GM23248 (cell line): ENCODE measurements around the gene SETD9.

Source experiments
- EZH2 ChIP-seq: fragments of 200-600 bp; sonication (generic); IDR thresholded peaks from 2 replicates; pipeline ENCODE4 v1.6.1; 2018; ENCODE audit warnings: antibody characterized with exemption, mild to moderate bottlenecking; ENCODE audit not compliant: insufficient read depth, poor library complexity, severe bottlenecking
- EZH2phosphoT487 ChIP-seq: fragments of 200-600 bp; sonication (generic); IDR thresholded peaks from 2 replicates; pipeline ENCODE4 v1.6.1; 2018; ENCODE audit warnings: antibody characterized with exemption, moderate library complexity, mild to moderate bottlenecking, low read depth; ENCODE audit not compliant: insufficient read depth

DNA sequence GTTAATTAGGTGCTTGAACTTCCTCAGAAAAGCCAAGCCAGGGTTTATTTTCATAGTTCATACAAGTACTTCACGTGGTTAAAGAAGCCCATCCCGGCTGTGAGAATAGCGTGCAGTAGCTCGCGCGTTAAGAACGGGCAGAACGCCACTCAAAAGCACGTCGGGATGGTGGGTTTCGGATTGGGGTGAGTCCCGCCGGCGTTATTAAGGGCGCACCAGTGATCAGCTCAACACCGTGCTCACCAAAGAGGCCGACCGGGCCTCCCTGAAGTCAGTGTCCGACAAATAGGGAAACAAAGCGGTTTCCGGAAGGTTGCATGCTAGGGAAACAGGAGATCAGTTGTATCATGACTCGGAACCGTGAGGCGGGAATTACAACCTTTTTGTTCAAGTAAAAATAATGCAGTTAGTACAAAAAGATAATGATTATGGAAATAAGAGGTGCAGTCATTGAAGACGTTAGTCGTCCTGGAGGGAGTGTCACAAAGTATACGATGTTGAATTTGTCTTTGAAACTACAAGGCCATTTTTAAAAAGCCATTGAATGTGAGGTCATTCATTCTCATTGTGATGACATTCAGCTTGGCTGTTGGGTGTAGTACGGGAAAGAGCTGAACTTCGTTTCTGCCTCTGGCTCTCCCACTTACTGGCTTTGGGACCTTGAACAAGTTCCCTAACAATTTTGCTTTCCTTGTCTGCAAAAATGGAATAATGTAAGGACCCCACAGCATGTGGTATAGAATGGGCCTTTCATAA, 992 bp downstream of the SETD9 start:
- TF ChIP-seq EZH2 (no peak), EZH2phosphoT487 (no peak)
